Left lung (tissue), 10 donors: ENCODE results near the gene VAC14. TPM values are rescaled to one million over a fixed set of nuclear protein-coding genes. Genes with fewer than 3 reads are reported as not detected.

Source experiments
- ATAC-seq: fragments of 200-7000 bp; cut with Tn5 transposase; one replicate; pipeline ENCODE4 v1.9.1; 2020; ENCODE audit warnings: moderate library complexity
- DNase-seq, 4 donors: peaks; one replicate each; pipeline ENCODE4 v3.0.0-alpha.2; 2013 to 2020
- H3K27ac ChIP-seq, 2 donors: fragments of 200-600 bp; sonication (generic) in 1 of 2; one replicate each; pipeline versions ENCODE4 v1.5.0 to v1.8.0; 2020 to 2021
- H3K27me3 ChIP-seq, 2 donors: fragments of 200-600 bp; sonication (generic) in 1 of 2; one replicate each; pipeline versions ENCODE4 v1.5.0 to v1.8.0; 2020 to 2021
- H3K36me3 ChIP-seq, 2 donors: fragments of 200-600 bp; sonication (generic) in 1 of 2; one replicate each; pipeline versions ENCODE4 v1.5.0 to v1.8.0; 2020 to 2021
- H3K4me1 ChIP-seq, 2 donors: fragments of 200-600 bp; one replicate each; pipeline ENCODE4 v1.8.0; 2021
- H3K4me3 ChIP-seq, 2 donors: fragments of 200-600 bp; sonication (generic) in 1 of 2; one replicate each; pipeline versions ENCODE4 v1.5.0 to v1.8.0; 2020 to 2021; ENCODE audit warnings: mild to moderate bottlenecking in 1 of 2
- H3K9me3 ChIP-seq, 2 donors: fragments of 200-600 bp; sonication (generic) in 1 of 2; one replicate each; pipeline versions ENCODE4 v1.5.0 to v1.8.0; 2020 to 2021
- intact Hi-C, 2 donors: fragments of 100-400 bp; cut with DNase I; formaldehyde crosslinking; loops; one replicate each; pipeline versions ENCODE4 v1.11.2 to v1.14.2; 2022
- polyA plus RNA-seq, 6 donors: library from polyadenylated mRNA; unstranded; fragments of 120-200 nt; gene quantifications; one replicate each; pipeline ENCODE4 v1.2.1, GENCODE V29; 2013; ENCODE audit not compliant: insufficient read length in 6 of 6
- total RNA-seq, 2 donors: library from RNA; stranded (reverse); fragmentation: NEBNext Ultra II Directional; extraction: Animal tissue kit (Norgen Biotek cat#: 25700); gene quantifications; one replicate each; pipeline ENCODE4 v1.2.1, GENCODE V29; 2021
- TF ChIP-seq, protein P1 (sequence below), 2 donors: fragments of 200-600 bp; sonication (generic) in 1 of 2; IDR thresholded peaks; one replicate each; pipeline versions ENCODE4 v1.5.0 to v1.8.0; 2021; ENCODE audit warnings: antibody characterized with exemption in 2 of 2
- donor health status: DM: no; HTN: yes; CAD: no.
- donor health status: DM: no; HTN: no; CAD: no.

The VAC14 gene
- total and polyA plus RNA-seq, 8 donors, result 22.2 to 53.2 (median 29.2) TPM

GRCh38 chr16:70803319-70803718 is 2.4 kb upstream of the VAC14 start:
- no peaks in the 10 kb centered on the region for H3K9me3 ChIP-seq
- TF ChIP-seq, protein P1, sequence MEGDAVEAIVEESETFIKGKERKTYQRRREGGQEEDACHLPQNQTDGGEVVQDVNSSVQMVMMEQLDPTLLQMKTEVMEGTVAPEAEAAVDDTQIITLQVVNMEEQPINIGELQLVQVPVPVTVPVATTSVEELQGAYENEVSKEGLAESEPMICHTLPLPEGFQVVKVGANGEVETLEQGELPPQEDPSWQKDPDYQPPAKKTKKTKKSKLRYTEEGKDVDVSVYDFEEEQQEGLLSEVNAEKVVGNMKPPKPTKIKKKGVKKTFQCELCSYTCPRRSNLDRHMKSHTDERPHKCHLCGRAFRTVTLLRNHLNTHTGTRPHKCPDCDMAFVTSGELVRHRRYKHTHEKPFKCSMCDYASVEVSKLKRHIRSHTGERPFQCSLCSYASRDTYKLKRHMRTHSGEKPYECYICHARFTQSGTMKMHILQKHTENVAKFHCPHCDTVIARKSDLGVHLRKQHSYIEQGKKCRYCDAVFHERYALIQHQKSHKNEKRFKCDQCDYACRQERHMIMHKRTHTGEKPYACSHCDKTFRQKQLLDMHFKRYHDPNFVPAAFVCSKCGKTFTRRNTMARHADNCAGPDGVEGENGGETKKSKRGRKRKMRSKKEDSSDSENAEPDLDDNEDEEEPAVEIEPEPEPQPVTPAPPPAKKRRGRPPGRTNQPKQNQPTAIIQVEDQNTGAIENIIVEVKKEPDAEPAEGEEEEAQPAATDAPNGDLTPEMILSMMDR (IDR thresholded peaks at IDR 0.05), result no peak
- H3K27ac ChIP-seq, result no peak overlapping the region
- H3K4me3 ChIP-seq, result no peak overlapping the region
- peaks cover 0 to 17% of the 10 kb centered on the region in 2 donors for H3K27me3 ChIP-seq
- DNase-seq (no peak), ATAC-seq (no peak)
- no peaks in the 10 kb centered on the region for H3K36me3 ChIP-seq
- intact Hi-C loops, result no loop called here
- peaks cover 10 to 21% of the 10 kb centered on the region in 2 donors for H3K4me1 ChIP-seq

DNA sequence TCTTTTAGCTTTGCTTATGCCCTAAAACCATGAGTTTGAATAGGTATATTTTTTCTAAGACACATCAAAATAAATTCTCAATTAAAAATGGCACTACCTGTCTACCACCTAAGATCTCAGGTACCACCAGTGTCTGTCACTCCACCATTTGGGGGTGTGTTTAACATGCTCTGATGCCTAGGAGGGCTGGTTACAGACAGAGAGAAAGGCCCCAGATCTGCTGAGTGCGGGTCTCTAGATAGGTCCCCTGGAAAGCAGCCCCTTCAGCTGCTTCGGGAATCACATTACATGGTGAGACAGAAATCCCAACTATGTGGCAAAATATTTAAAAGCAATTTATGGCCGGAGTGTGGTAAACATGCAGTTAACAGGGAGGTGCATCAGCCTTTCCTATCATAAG is 653 bp upstream of the VAC14 start:
- Histone ChIP-seq H3K9me3 (no peaks in the 10 kb centered on the region), H3K36me3 (no peaks in the 10 kb centered on the region), H3K4me3 (peak overlapping the region in 1 of 2 donors; percentile 97), H3K27me3 (peaks cover 0 to 3% of the 10 kb centered on the region in 2 donors), H3K27ac (no peak overlapping the region), H3K4me1 (peaks cover 10 to 37% of the 10 kb centered on the region in 2 donors)
- TF ChIP-seq, protein P1 (IDR thresholded peaks at IDR 0.05), result no peak
- intact Hi-C loops, result no loop called here
- ATAC-seq, result no peak
- DNase-seq, result no peak

DNA sequence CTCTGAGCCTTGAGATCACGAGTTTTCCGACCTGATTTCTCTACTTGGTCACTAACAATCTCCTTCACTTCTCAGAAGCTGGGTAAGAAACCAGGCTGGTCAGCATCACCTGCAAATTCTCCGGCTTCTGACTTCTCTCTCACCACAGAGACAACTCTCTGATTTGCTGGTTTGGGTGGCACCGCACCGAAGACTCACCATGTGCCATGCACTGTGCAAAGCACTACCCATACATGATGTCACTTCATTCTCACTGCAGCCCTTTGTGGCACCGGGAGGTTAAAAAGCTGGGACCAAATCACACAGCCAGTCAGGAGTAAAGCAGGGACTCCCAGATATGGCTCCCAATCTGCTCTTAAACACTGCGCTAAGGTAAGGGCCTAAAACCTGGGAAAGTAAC is 647 bp downstream of the VAC14 start:
- Histone ChIP-seq H3K27me3 (no peaks in the 10 kb centered on the region), H3K9me3 (no peaks in the 10 kb centered on the region), H3K4me1 (peaks cover 10 to 48% of the 10 kb centered on the region in 2 donors), H3K27ac (peak overlapping the region; percentile 68 to 88), H3K36me3 (no peaks in the 10 kb centered on the region), H3K4me3 (peak overlapping the region; percentile 97)
- no peak for DNase-seq
- intact Hi-C loops, result no loop called here
- TF ChIP-seq, protein P1 (IDR thresholded peaks at IDR 0.05), result no peak
- ATAC-seq, result no peak

- H3K4me3 ChIP-seq, result no peak overlapping the region
- ATAC-seq (peak; percentile 8), DNase-seq (no peak)
- H3K27ac ChIP-seq, result no peak overlapping the region
- no peaks in the 10 kb centered on the region for H3K9me3 ChIP-seq
- H3K4me1 ChIP-seq, result peaks cover 10 to 48% of the 10 kb centered on the region in 2 donors
- intact Hi-C loops, result no loop called here
- TF ChIP-seq, protein P1 (IDR thresholded peaks at IDR 0.05), result no peak
- peaks cover 0 to 7% of the 10 kb centered on the region in 2 donors for H3K36me3 ChIP-seq
- no peaks in the 10 kb centered on the region for H3K27me3 ChIP-seq
Measured at GRCh38 chr16:70796301-70796700, 4.7 kb downstream of the VAC14 start.

GRCh38 chr16:70795296-70795912 is 5.6 kb downstream of the VAC14 start:
- no peak overlapping the region for H3K27ac ChIP-seq
- H3K4me3 ChIP-seq, result no peak overlapping the region
- ATAC-seq, result no peak
- TF ChIP-seq, protein P1 (IDR thresholded peaks at IDR 0.05), result no peak
- H3K9me3 ChIP-seq, result no peaks in the 10 kb centered on the region
- no peaks in the 10 kb centered on the region for H3K27me3 ChIP-seq
- intact Hi-C loops, result no loop called here
- H3K36me3 ChIP-seq, result peaks cover 0 to 7% of the 10 kb centered on the region in 2 donors
- H3K4me1 ChIP-seq, result peaks cover 14 to 46% of the 10 kb centered on the region in 2 donors
- DNase-seq, result no peak
